ENCODE data around the gene CPS1. TPM values are rescaled to one million over a fixed set of nuclear protein-coding genes. Genes with fewer than 3 reads are reported as not detected.

Gene CPS1
- total RNA-seq, 2 donors from 2014 or later = 12.5 to 31.2 TPM

- Histone ChIP-seq H3K27ac (ENCODE audit: low read depth, low read length) (peak overlapping the region; percentile 47), H3K27me3 (ENCODE audit: control insufficient read depth, insufficient read depth, low read length, poor library complexity, severe bottlenecking) (no peaks in the 10 kb centered on the region), H3K36me3 (ENCODE audit: control insufficient read depth, insufficient read depth, low read length) (no peaks in the 10 kb centered on the region), H3K4me1 (ENCODE audit: control insufficient read depth, insufficient read depth, low read length) (no peaks in the 10 kb centered on the region), H3K4me3 (ENCODE audit: low read length) (no peak overlapping the region), H3K9ac (ENCODE audit: extremely low read depth, low read length, poor library complexity, severe bottlenecking) (no peak overlapping the region), H3K9me3 (ENCODE audit: control insufficient read depth, low read length) (no peaks in the 10 kb centered on the region)
- TF ChIP-seq CTCF (conservative IDR thresholded peaks at IDR 0.05) = no peak
- H3K4me1 Mint-ChIP-seq = peaks cover 4% of the 10 kb centered on the region
- 81 to 100% methylated on average over 1 to 3 of the region's 3 CpGs for WGBS, 2 experiments (ENCODE audit: insufficient coverage in 1 of 2, insufficient read length in 1 of 2)
- no peaks in the 10 kb centered on the region for H3K27me3 Mint-ChIP-seq (ENCODE audit: insufficient read depth)
- H3K27ac Mint-ChIP-seq = no peak overlapping the region
- no peaks in the 10 kb centered on the region for H3K9me3 Mint-ChIP-seq
- no peak for DNase-seq
- no peak overlapping the region for H3K4me3 Mint-ChIP-seq
- H3K36me3 Mint-ChIP-seq (ENCODE audit: low read depth) = no peaks in the 10 kb centered on the region
Measured at GRCh38 chr2:210541290-210541902, 15.0 kb upstream of the CPS1 start.

GRCh38 chr2:210544007-210544590 lies 12.3 kb upstream of the CPS1 start:
- no peak overlapping the region for H3K9ac ChIP-seq (ENCODE audit: extremely low read depth, low read length, poor library complexity, severe bottlenecking)
- H3K9me3 ChIP-seq (ENCODE audit: control insufficient read depth, low read length) = no peaks in the 10 kb centered on the region
- Mint-ChIP-seq H3K27ac (no peak overlapping the region), H3K9me3 (no peaks in the 10 kb centered on the region), H3K36me3 (ENCODE audit: low read depth) (no peaks in the 10 kb centered on the region), H3K4me3 (no peak overlapping the region), H3K27me3 (ENCODE audit: insufficient read depth) (no peaks in the 10 kb centered on the region), H3K4me1 (peaks cover 10% of the 10 kb centered on the region)
- DNase-seq = no peak
- H3K4me3 ChIP-seq (ENCODE audit: low read length) = no peak overlapping the region
- H3K27me3 ChIP-seq (ENCODE audit: control insufficient read depth, insufficient read depth, low read length, poor library complexity, severe bottlenecking) = no peaks in the 10 kb centered on the region
- H3K4me1 ChIP-seq (ENCODE audit: control insufficient read depth, insufficient read depth, low read length) = no peaks in the 10 kb centered on the region
- 86 to 99% methylated on average over 2 to 3 of the region's 3 CpGs for WGBS, 2 experiments (ENCODE audit: insufficient coverage in 1 of 2, insufficient read length in 1 of 2)
- no peak for TF ChIP-seq CTCF (conservative IDR thresholded peaks at IDR 0.05)
- H3K27ac ChIP-seq (ENCODE audit: low read depth, low read length) = no peak overlapping the region
- no peaks in the 10 kb centered on the region for H3K36me3 ChIP-seq (ENCODE audit: control insufficient read depth, insufficient read depth, low read length)

GRCh38 chr2:210544831-210545230 lies 11.6 kb upstream of the CPS1 start:
- Histone ChIP-seq H3K27me3 (ENCODE audit: control insufficient read depth, insufficient read depth, low read length, poor library complexity, severe bottlenecking) (no peaks in the 10 kb centered on the region), H3K9ac (ENCODE audit: extremely low read depth, low read length, poor library complexity, severe bottlenecking) (no peak overlapping the region), H3K4me3 (ENCODE audit: low read length) (no peak overlapping the region), H3K9me3 (ENCODE audit: control insufficient read depth, low read length) (no peaks in the 10 kb centered on the region), H3K36me3 (ENCODE audit: control insufficient read depth, insufficient read depth, low read length) (no peaks in the 10 kb centered on the region), H3K27ac (ENCODE audit: low read depth, low read length) (no peak overlapping the region), H3K4me1 (ENCODE audit: control insufficient read depth, insufficient read depth, low read length) (no peaks in the 10 kb centered on the region)
- Mint-ChIP-seq H3K4me1 (peaks cover 10% of the 10 kb centered on the region), H3K4me3 (no peak overlapping the region), H3K27ac (no peak overlapping the region), H3K36me3 (ENCODE audit: low read depth) (no peaks in the 10 kb centered on the region), H3K27me3 (ENCODE audit: insufficient read depth) (no peaks in the 10 kb centered on the region), H3K9me3 (no peaks in the 10 kb centered on the region)
- WGBS, 2 experiments (ENCODE audit: insufficient coverage in 1 of 2, insufficient read length in 1 of 2) = 84% methylated on average over 4 of the region's 4 CpGs; no CpG with 5 or more reads in 1 of the 2 experiments
- no peak for TF ChIP-seq CTCF (conservative IDR thresholded peaks at IDR 0.05)
- no peak for DNase-seq

Measured in endodermal cell (in vitro differentiated cells).